ENCODE results near the gene EGFL7.
A peak's percentile ranks its signal among the peaks of the same experiment; 100 is the strongest.

The EGFL7 gene

GRCh38 chr9:136673975-136674785 lies 11.5 kb downstream of the EGFL7 start:
- DNase-seq, result no peak

GRCh38 chr9:136674786-136675349 lies 12.2 kb downstream of the EGFL7 start:
- DNase-seq, result no peak

- no peak for DNase-seq
Observed at GRCh38 chr9:136675477-136676296, 13.0 kb downstream of the EGFL7 start.

- no peak for DNase-seq
Observed at GRCh38 chr9:136676297-136676794, 13.6 kb downstream of the EGFL7 start.

GRCh38 chr9:136676920-136677686 lies 14.4 kb downstream of the EGFL7 start:
- no peak for DNase-seq

- no peak for DNase-seq
Observed at GRCh38 chr9:136678034-136678433, 15.3 kb downstream of the EGFL7 start.

GRCh38 chr9:136678624-136679023 lies 15.9 kb downstream of the EGFL7 start:
- DNase-seq, result no peak

GRCh38 chr9:136679431-136679941 lies 16.8 kb downstream of the EGFL7 start:
- no peak for DNase-seq

- no peak for DNase-seq
Observed at GRCh38 chr9:136681029-136681428, 18.3 kb downstream of the EGFL7 start.

- no peak for DNase-seq
Observed at GRCh38 chr9:136681945-136682699, 19.4 kb downstream of the EGFL7 start.

- no peak for DNase-seq
Observed at GRCh38 chr9:136682710-136683109, 20.0 kb downstream of the EGFL7 start.

- no peak for DNase-seq
Observed at GRCh38 chr9:136683173-136683745, 20.5 kb downstream of the EGFL7 start.

- DNase-seq, result no peak
Observed at GRCh38 chr9:136683755-136684154, 21.0 kb downstream of the EGFL7 start.

GRCh38 chr9:136684339-136684738 lies 21.6 kb downstream of the EGFL7 start:
- no peak for DNase-seq

- no peak for DNase-seq
Observed at GRCh38 chr9:136684799-136685198, 22.1 kb downstream of the EGFL7 start.

- no peak for DNase-seq
Observed at GRCh38 chr9:136685216-136685615, 22.5 kb downstream of the EGFL7 start.

GRCh38 chr9:136685790-136686533 lies 23.2 kb downstream of the EGFL7 start:
- DNase-seq, result no peak

GRCh38 chr9:136686534-136686793 lies 23.7 kb downstream of the EGFL7 start:
- no peak for DNase-seq

GRCh38 chr9:136686794-136687711 lies 24.3 kb downstream of the EGFL7 start, which contains the start of gene AGPAT2:
Gene AGPAT2 (minus strand): TSS chr9:136687457. CDS start chr9:136687357, 100 bp downstream.
- DNase-seq, result peak; percentile 78
